Choroid plexus epithelial cell (primary cell): Measurements from ENCODE around the gene HDHD5.

ENCODE experiments used
- DNase-seq: peaks from one replicate; pipeline ENCODE4 v3.0.0-alpha.2; 2010; ENCODE audit warnings: low read depth
- H3K4me3 ChIP-seq: 2 replicates; pipeline ENCODE4 v1.5.1; 2011; ENCODE audit warnings: low read depth, mild to moderate bottlenecking, control low read depth, low read length, moderate library complexity
- CTCF ChIP-seq: conservative IDR thresholded peaks from 2 replicates; pipeline ENCODE4 v1.5.1; 2011; ENCODE audit warnings: low read depth, mild to moderate bottlenecking, control low read depth, inconsistent platforms, low read length, moderate library complexity

The HDHD5 gene

GRCh38 chr22:17158568-17159503 is at the start of gene HDHD5:
HDHD5 (minus strand) TSS chr22:17159277; CDS start chr22:17159251, 26 bp downstream.
- TF ChIP-seq CTCF: no peak
- peak; percentile 88 for DNase-seq
- peak within 1 kb of the TSS; percentile 85 for H3K4me3 ChIP-seq

- DNase-seq: no peak
- TF ChIP-seq CTCF: no peak
- H3K4me3 ChIP-seq: no peak overlapping the region
These were observed 46.4 kb upstream of the HDHD5 start for GRCh38 chr22:17205432-17205831.

- peak; percentile 53 for TF ChIP-seq CTCF
- DNase-seq: peak; percentile 59
- H3K4me3 ChIP-seq: no peak overlapping the region
These were observed 42.3 kb upstream of the HDHD5 start for GRCh38 chr22:17201285-17201945.

- no peak for TF ChIP-seq CTCF
- DNase-seq: peak; percentile 42
- peak overlapping the region; percentile 58 for H3K4me3 ChIP-seq
These were observed 40.1 kb upstream of the HDHD5 start for GRCh38 chr22:17199003-17199731.

- H3K4me3 ChIP-seq: peak overlapping the region; percentile 58
- no peak for TF ChIP-seq CTCF
- DNase-seq: peak; percentile 23
These were observed 39.3 kb upstream of the HDHD5 start for GRCh38 chr22:17198170-17199002.

- no peak for TF ChIP-seq CTCF
- H3K4me3 ChIP-seq: no peak overlapping the region
- no peak for DNase-seq
These were observed 35.1 kb upstream of the HDHD5 start for GRCh38 chr22:17194213-17194612.
